COLO668 (cell line): Measurements from ENCODE around the gene CMSS1.

Experiments used
- DNase-seq: peaks from one replicate; lab custom pipeline; 2025; ENCODE audit not compliant: unreplicated experiment; lab: John Stamatoyannopoulos, UW

CMSS1 gene

DNA sequence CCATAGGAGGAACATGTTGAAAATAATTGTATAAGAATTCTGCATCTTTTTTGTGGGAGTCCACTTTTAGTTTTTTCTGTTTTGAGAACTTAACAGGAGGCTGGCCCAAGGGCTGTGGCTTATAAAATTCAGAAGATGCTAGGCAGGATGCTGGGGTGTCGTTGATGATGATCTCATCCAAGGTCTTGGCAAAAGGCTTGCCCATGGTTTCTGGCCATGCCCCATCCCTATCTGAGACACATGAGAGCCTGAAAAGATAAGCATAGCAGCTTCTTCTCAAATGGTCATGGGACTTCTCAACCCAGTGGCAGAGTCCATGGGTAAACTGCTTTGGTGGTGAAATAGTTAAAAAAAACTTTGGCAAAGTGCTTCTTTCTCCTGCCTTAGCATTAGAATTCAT, 35.2 kb downstream of the CMSS1 start:
- DNase-seq = no peak

DNA sequence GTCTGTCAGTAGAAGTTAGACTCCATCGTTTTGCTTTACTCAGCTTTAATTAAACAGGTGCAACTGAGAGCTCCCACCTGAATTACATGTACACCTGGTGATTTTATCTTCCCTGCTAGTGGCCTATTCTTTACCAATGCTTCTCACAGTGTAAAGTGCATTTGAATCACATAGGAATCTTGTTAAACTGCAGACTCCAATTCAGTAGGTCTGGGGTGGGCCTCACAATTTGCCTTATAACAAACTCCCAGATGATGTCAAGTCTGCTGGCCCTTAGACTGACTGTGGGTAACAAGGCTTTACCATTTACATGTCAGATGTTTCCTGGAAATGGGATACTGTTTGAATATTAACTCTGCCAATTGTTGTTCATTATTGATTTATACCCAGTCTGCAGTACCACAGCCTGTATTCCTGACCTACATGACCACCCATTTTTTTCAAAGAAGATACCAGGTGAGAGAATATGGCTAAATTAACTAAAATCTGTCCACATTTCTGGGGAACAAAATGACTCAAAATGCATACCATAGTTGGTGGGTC, 37.2 kb downstream of the CMSS1 start:
- DNase-seq = peak; percentile 11

DNA sequence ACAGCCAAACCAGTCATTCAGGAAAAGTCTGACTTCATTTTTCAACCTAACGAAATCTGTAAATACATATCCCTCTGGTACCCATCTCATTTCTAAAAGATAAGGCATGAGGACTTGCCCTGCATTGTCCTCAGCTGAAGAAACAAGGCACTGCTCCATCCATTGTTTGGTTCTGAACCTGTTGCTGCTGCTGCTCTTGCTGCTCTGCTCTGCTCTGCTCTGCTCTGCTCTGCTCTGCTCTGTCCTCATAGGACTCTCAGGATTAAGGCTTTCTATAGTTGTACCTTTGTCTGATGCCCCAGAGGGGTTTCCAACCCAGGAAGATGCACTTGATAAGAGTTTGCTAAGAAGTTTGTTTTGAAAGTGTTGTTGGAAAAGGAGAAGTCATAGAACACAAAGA, 38.2 kb downstream of the CMSS1 start:
- DNase-seq = no peak

DNA sequence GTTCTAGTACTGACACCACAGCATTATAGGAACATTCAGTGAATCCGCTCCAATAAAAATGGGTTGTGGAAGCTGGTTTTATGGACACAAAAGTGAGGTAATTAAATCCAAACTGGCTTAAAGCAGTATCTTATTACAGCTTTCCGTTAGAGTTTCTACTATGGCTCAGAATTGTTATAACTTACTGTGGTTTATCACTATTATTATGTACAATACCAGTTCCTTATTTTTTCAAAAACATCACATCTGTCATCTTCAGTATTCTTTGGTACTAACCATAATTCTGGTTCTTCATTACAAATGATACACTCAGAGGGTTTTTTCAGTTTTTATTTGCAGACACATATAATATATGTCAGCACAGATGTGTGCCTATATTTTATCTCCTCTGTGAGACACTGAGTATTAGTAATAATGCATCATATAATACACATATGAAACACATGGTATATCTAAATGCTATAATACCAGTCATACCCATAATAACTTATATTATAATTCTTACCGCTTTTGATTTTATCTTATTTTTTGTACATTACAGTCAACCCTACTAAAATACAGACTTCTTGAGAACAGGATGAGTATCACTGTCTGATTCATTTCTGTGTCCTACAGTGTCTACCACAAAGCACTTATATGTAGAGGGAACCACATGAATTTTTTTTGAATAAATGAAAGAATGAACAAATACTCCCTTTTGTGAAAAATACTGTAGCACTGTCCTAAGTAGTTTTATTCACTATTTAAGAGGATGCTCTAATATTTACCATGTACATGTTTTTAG, 39.0 kb downstream of the CMSS1 start:
- DNase-seq = no peak

- DNase-seq = no peak
Measured at GRCh38 chr3:99857278-99857677, 39.6 kb downstream of the CMSS1 start.

- DNase-seq = no peak
Measured at GRCh38 chr3:99858469-99858868, 40.8 kb downstream of the CMSS1 start.

DNA sequence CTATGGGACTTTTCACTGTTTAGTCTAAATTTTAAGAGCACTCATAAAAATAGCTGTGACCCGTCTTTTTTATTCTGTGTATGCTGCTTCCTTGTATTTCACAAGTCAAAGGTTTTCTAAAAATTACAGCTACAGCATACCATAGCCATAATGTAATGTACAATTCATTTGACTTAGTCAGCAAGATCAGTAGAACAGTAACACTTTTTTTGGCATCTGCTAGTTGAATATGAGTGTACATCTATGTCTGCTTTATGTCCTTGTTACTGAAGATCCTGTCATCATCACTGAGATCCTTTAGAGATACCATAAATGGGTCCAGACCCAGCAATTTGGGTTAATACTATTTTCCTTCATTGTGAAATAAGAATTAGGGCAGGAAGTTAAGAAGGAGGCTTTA, 42.2 kb downstream of the CMSS1 start:
- no peak for DNase-seq

DNA sequence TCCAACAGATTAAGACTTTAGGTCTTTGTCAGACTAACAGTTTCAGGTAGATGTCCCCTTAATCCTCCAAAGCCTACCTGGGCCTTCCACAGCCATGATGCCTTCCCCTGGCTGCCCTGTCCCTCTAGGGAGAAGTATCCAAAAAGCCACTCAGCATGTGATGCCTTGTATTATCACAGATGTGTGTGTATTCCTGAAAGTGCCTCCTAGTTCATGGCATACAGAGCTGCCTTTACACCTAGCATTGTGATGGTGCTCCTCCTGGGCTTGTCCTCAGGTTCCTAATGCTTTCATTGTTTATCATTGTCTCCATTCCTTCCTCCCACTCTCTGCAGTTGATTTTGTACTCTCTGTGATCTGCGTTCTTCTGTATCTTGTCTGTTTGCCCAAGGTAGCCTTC, 43.6 kb downstream of the CMSS1 start:
- no peak for DNase-seq

- DNase-seq = no peak
Measured at GRCh38 chr3:99862208-99862607, 44.5 kb downstream of the CMSS1 start.

DNA sequence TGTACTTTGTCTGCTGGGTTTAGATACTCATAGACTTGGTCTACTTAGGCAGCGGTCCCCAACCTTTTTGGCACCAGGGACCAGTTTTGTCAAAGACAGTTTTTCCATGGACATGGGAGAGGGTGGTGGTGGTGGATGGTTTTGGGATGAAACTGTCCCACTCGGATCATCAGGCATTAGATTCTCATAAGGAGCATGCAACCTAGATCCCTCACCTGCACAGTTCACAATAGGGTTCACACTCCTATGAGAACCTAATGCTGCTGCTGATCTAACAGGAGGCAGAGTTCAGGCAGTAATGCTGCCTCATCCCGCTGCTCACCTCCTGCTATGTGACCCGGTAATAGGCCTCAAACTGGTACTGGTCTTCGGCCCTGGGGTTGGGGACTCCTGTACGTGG, 45.3 kb downstream of the CMSS1 start:
- DNase-seq = no peak

- DNase-seq = no peak
Measured at GRCh38 chr3:99863588-99863987, 45.9 kb downstream of the CMSS1 start.

GRCh38 chr3:99864289-99864688, 46.6 kb downstream of the CMSS1 start:
- no peak for DNase-seq

DNA sequence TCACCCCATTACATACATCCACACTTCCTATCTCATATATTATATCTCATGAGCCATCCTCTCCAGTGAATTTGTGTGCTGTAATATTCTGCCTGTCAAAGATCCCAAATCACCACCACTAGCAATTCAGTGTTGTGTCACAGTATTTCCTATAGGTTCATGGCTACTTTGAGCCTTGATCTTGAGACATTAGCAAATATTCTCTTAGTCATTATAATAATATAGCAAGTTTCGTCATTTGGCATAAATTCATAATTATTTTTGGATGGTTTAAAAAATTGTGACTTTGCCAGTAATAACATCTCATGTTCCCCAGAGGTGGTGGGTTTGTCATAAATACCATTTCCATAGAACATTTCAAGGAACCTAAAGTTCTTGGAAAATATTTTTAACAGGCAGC, 47.7 kb downstream of the CMSS1 start:
- no peak for DNase-seq

DNA sequence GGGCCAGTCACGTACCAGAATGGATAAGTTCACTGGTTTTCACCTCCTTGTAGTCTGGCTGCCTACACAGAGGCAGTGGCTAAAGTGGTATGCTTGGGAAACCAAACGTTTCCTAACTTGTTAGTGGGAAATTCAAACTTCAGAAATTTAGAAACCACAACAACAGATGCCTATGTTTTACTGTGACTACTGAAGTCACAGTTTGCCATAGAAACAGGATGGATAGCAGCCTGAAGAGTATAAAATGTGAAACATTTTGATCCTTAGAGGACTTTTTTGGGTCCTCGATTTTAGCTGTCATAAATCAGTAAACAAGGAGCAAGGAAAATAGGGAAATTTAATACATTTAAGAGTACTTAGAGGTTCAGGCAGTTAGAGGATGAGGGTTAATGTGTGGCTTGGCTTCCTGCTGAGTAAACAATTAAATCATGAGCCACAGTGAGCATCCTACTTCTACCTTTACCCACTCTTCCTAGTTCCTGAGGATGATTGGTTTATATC, 48.6 kb downstream of the CMSS1 start:
- DNase-seq = no peak

DNA sequence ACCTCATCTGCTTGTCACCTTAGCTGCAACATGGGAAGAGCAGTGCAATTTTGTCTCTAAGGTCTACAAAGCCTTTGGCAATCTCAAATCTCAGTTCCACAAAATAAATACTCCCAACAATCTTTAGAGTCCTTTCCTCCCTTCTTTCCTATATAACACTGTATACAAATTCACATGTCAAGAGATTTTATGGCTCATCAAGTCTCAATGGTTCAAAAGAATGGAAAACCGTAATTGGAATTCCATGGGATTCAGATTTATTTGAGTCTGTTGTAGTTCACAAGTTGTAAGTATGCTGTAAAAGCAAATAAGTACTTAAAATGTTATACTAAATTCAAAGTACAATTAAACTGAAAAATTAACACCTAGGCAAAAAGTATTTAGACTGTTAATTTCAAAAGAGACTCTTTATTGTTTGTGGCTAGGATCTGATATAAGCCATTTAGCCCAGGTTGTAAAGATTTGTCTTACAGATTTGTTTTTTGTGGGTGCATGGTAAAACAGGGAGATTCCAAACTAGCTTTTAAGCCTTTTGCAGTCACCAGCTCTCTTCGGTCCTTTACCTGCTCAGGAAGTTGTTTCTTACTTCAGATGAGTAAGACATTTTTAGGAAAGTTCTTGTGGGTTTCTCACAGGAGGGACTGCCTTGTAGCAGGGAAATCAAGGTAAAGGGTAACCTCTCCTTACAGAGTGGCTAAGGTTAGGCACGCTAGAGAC, 50.1 kb downstream of the CMSS1 start:
- DNase-seq = no peak

GRCh38 chr3:99868311-99868646, 50.6 kb downstream of the CMSS1 start:
- peak; percentile 17 for DNase-seq

GRCh38 chr3:99869621-99870020, 52.0 kb downstream of the CMSS1 start:
- no peak for DNase-seq

DNA sequence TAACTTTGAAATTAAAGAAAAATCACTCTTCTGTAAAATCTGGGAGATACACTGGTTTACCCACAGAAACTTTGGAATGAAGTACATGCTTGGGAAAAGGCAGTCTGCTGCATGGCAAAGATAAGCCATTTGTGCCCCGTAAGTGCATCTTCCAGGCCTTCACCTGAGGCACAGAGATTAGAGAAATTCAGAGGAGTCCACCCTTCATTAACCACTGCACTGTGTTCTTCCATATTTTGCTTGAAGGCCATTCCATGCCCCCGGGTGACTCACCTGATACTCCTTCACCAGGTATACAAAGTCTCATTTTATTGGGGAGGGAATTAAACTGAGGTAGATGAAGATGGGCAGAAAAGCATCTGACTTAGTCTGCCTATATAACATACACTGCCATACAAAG, 53.0 kb downstream of the CMSS1 start:
- no peak for DNase-seq

DNA sequence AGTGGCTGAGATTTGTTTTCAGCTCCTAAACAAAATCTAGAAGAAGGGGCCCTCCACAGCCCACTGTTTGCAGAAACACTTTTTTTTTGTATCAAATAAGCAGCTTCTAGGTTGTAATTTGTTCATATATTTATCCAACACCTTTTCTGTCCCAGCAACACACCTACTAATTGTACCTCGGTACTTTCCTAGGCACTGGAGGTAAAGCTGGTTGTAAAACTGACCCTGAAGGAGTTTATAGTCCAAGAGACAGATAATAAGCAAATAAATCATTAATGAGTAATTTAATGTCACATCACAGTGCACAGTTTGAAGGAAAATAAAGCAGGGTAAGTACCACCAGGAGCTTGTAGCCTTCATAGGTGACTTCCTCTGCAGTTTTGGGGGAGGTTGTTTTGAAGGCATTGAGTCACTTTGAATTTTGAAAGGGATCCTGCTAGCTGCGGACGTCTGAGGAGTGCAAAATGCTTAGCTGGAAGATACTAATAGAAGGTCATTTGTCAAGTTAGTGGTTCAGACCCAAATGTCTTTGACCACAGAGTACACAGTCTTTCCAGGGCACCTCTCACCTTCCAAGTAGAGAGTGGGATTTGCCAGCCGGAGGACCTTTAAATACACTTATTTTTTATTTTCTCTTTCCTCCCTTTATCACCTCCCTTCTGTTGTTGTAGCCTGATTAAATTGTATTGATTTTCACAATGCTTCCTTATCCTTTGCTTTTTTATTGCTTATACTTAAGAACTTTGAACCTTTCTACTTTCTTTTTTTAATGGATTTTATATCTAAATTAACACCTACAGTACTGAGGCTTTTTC, 53.8 kb downstream of the CMSS1 start:
- DNase-seq = no peak

- DNase-seq = no peak
Measured at GRCh38 chr3:99872923-99873254, 55.2 kb downstream of the CMSS1 start.

- no peak for DNase-seq
Measured at GRCh38 chr3:99873269-99874102, 55.8 kb downstream of the CMSS1 start.
